GM12878 (cell line): ENCODE results near the gene METTL5. TPM values are rescaled to one million over a fixed set of nuclear protein-coding genes. Genes with fewer than 3 reads are reported as not detected.

ENCODE experiments used
- ATF7 ChIP-seq: fragments of 450-650 bp; IDR thresholded peaks from 2 replicates; pipeline ENCODE4 v1.6.1; 2016; ENCODE audit warnings: low read depth, mild to moderate bottlenecking
- CHD2 ChIP-seq: IDR thresholded peaks from 2 replicates; pipeline ENCODE4 v1.6.1; 2011; ENCODE audit warnings: low read depth, low read length, improper control_type of control experiment, borderline replicate concordance
- CHD4 ChIP-seq: fragments of 200-600 bp; sonication (generic); IDR thresholded peaks from 2 replicates; pipeline ENCODE4 v1.6.1; 2016; ENCODE audit warnings: mild to moderate bottlenecking
- EGR1 ChIP-seq, 2 experiments: IDR thresholded peaks; 1 replicate in 1 of 2; 2 replicates in 1 of 2; pipeline ENCODE4 v1.6.1; 2011 to 2012; ENCODE audit warnings: low read depth in 2 of 2, low read length in 2 of 2, borderline replicate concordance in 1 of 2, mild to moderate bottlenecking in 1 of 2, moderate library complexity in 1 of 2
- FOXM1 ChIP-seq: IDR thresholded peaks from 2 replicates; pipeline ENCODE4 v1.6.1; 2012; ENCODE audit warnings: low read depth, mild to moderate bottlenecking, inconsistent platforms, low read length, moderate library complexity
- HCFC1 ChIP-seq: fragments of 150-350 bp; IDR thresholded peaks from 2 replicates; pipeline ENCODE4 v1.6.1; 2014; ENCODE audit warnings: low read length
- NFYB ChIP-seq: IDR thresholded peaks from 2 replicates; pipeline ENCODE4 v1.6.1; 2011; ENCODE audit warnings: low read depth, mild to moderate bottlenecking, low read length, improper control_type of control experiment, moderate library complexity; ENCODE audit not compliant: insufficient read depth
- NR2C1 ChIP-seq: fragments of 450-650 bp; IDR thresholded peaks from 2 replicates; pipeline ENCODE4 v1.6.1; 2017; ENCODE audit warnings: antibody characterized with exemption, mild to moderate bottlenecking, moderate library complexity
- POLR2AphosphoS5 ChIP-seq: IDR thresholded peaks from 2 replicates; pipeline ENCODE4 v1.6.1; 2011; ENCODE audit warnings: mild to moderate bottlenecking, low read length, inconsistent platforms
- SIN3A ChIP-seq: IDR thresholded peaks from 2 replicates; pipeline ENCODE4 v1.6.1; 2012; ENCODE audit warnings: low read depth, low read length, improper control_type of control experiment
- TARDBP ChIP-seq: IDR thresholded peaks from 2 replicates; pipeline ENCODE4 v1.6.1; 2016; ENCODE audit warnings: borderline replicate concordance
- ZNF217 ChIP-seq: fragments of 450-650 bp; IDR thresholded peaks from 2 replicates; pipeline ENCODE4 v1.6.1; 2017; ENCODE audit warnings: antibody characterized with exemption, mild to moderate bottlenecking
- polyA plus RNA-seq, 11 experiments: library from polyadenylated mRNA; depleted of rRNA in 4 of 11; unstranded in 6 of 11; stranded (reverse) in 5 of 11; fragments of >200 nt; fragmentation: Nextera tagmentation in 4 of 11; fragmentation: Illumina TruSeq in 1 of 11; extraction: Ambion mirVana in 4 of 11; extraction: Trizol in 1 of 11; gene quantifications; 1 replicate in 1 of 11; 2 replicates in 10 of 11; pipeline versions ENCODE4 v1.2.1 to v1.2.3, GENCODE V29; 2011 to 2016; ENCODE audit warnings: inconsistent platforms in 2 of 11, missing spikeins in 2 of 11, low read depth in 1 of 11
- total RNA-seq, 4 experiments: library from RNA; depleted of rRNA in 3 of 4; stranded (reverse); fragments of >200 nt in 3 of 4; fragmentation: Illumina TruSeq in 1 of 4; extraction: Trizol in 1 of 4; gene quantifications; 2 replicates each; pipeline versions ENCODE4 v1.2.1 to v1.2.3, GENCODE V29; 2013 to 2021
- TF ChIP-seq, protein P1 (sequence below): fragments of 450-650 bp; formaldehyde crosslinking; IDR thresholded peaks from 2 replicates; pipeline ENCODE4 v1.4.0; 2020; ENCODE audit warnings: mild to moderate bottlenecking, moderate library complexity
- TF ChIP-seq, protein P2 (sequence below): fragments of 450-650 bp; conservative IDR thresholded peaks from 2 replicates; pipeline ENCODE4 v1.6.1; 2017; ENCODE audit warnings: mild to moderate bottlenecking, moderate library complexity
- TF ChIP-seq, protein P3 (sequence below): IDR thresholded peaks from 2 replicates; pipeline ENCODE4 v1.6.1; 2012; ENCODE audit warnings: low read depth, low read length, improper control_type of control experiment
- TF ChIP-seq, protein P4 (sequence below): fragments of 450-650 bp; IDR thresholded peaks from 2 replicates; pipeline ENCODE4 v1.6.1; 2016; ENCODE audit warnings: mild to moderate bottlenecking
- TF ChIP-seq, protein P5 (sequence below): fragments of 450-650 bp; IDR thresholded peaks from 2 replicates; pipeline ENCODE4 v1.6.1; 2016; ENCODE audit warnings: mild to moderate bottlenecking
- TF ChIP-seq, protein P6 (sequence below): fragments of 450-650 bp; IDR thresholded peaks from 2 replicates; pipeline ENCODE4 v1.6.1; 2014; ENCODE audit warnings: mild to moderate bottlenecking

The METTL5 gene
- total and polyA plus RNA-seq, 10 of the 15 experiments (the other 5 are each of a cell fraction or from before 2014, with no cell fraction given): 55.0 to 204 (median 87.4) TPM

DNA sequence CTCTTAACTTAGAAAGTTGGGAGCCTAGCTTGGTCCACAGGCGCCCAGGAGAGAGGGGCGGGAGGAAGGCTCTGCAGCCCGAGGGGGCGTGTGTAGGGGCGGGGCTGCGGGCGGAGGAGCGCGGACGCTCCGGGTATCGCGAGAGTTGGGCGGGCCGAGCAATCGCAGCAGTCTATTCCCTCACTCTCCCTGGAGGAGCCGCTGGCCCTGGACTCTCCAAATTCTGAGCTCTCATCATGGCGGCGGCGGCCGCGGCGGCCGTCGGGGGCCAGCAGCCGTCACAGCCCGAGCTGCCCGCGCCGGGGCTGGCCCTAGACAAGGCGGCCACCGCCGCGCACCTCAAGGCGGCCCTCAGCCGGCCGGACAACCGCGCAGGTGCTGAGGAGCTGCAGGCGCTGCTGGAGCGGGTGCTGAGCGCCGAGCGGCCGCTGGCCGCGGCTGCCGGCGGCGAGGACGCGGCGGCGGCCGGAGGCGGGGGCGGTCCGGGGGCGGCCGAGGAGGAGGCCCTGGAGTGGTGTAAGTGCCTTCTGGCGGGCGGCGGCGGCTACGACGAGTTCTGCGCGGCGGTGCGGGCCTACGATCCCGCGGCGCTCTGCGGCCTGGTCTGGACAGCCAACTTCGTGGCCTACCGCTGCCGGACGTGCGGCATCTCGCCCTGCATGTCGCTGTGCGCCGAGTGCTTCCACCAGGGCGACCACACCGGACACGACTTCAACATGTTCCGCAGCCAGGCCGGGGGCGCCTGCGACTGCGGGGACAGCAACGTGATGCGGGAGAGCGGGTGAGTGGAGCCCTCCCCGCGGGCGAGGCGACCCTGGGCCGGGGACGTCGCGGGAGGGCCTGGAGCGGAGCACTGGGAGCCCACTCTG is 2.8 kb upstream of the METTL5 start, which contains the start of gene UBR3 (continued):
- TF ChIP-seq, protein P1, sequence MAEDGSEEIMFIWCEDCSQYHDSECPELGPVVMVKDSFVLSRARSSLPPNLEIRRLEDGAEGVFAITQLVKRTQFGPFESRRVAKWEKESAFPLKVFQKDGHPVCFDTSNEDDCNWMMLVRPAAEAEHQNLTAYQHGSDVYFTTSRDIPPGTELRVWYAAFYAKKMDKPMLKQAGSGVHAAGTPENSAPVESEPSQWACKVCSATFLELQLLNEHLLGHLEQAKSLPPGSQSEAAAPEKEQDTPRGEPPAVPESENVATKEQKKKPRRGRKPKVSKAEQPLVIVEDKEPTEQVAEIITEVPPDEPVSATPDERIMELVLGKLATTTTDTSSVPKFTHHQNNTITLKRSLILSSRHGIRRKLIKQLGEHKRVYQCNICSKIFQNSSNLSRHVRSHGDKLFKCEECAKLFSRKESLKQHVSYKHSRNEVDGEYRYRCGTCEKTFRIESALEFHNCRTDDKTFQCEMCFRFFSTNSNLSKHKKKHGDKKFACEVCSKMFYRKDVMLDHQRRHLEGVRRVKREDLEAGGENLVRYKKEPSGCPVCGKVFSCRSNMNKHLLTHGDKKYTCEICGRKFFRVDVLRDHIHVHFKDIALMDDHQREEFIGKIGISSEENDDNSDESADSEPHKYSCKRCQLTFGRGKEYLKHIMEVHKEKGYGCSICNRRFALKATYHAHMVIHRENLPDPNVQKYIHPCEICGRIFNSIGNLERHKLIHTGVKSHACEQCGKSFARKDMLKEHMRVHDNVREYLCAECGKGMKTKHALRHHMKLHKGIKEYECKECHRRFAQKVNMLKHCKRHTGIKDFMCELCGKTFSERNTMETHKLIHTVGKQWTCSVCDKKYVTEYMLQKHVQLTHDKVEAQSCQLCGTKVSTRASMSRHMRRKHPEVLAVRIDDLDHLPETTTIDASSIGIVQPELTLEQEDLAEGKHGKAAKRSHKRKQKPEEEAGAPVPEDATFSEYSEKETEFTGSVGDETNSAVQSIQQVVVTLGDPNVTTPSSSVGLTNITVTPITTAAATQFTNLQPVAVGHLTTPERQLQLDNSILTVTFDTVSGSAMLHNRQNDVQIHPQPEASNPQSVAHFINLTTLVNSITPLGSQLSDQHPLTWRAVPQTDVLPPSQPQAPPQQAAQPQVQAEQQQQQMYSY (CRISPR knock-in tag): no peak
- TF ChIP-seq EGR1 (IDR thresholded peaks at IDR 0.05; ENCODE audit: borderline replicate concordance in 1 of 2, low read depth in 2 of 2, low read length in 2 of 2) (peak in 1 of 2 experiments; percentile 80; a peak in 2 of 3 replicates), POLR2AphosphoS5 (peak; percentile 86), CHD2 (peak; percentile 99), SIN3A (peak; percentile 42; the same call in 1 of the 2 replicates), CHD4 (no peak), NR2C1 (0 out of 2 replicates have a peak, but pooled peaks have one; percentile 8), ATF7 (no peak), TARDBP (no peak), HCFC1 (no peak), ZNF217 (0 out of 2 replicates have a peak, but pooled peaks have one; percentile 49), FOXM1 (no peak), NFYB (no peak)
- TF ChIP-seq, protein P2, sequence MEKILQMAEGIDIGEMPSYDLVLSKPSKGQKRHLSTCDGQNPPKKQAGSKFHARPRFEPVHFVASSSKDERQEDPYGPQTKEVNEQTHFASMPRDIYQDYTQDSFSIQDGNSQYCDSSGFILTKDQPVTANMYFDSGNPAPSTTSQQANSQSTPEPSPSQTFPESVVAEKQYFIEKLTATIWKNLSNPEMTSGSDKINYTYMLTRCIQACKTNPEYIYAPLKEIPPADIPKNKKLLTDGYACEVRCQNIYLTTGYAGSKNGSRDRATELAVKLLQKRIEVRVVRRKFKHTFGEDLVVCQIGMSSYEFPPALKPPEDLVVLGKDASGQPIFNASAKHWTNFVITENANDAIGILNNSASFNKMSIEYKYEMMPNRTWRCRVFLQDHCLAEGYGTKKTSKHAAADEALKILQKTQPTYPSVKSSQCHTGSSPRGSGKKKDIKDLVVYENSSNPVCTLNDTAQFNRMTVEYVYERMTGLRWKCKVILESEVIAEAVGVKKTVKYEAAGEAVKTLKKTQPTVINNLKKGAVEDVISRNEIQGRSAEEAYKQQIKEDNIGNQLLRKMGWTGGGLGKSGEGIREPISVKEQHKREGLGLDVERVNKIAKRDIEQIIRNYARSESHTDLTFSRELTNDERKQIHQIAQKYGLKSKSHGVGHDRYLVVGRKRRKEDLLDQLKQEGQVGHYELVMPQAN: peak; percentile 80
- TF ChIP-seq, protein P3, sequence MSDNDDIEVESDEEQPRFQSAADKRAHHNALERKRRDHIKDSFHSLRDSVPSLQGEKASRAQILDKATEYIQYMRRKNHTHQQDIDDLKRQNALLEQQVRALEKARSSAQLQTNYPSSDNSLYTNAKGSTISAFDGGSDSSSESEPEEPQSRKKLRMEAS: no peak
- TF ChIP-seq, protein P4, sequence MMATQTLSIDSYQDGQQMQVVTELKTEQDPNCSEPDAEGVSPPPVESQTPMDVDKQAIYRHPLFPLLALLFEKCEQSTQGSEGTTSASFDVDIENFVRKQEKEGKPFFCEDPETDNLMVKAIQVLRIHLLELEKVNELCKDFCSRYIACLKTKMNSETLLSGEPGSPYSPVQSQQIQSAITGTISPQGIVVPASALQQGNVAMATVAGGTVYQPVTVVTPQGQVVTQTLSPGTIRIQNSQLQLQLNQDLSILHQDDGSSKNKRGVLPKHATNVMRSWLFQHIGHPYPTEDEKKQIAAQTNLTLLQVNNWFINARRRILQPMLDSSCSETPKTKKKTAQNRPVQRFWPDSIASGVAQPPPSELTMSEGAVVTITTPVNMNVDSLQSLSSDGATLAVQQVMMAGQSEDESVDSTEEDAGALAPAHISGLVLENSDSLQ: no peak
- TF ChIP-seq, protein P5, sequence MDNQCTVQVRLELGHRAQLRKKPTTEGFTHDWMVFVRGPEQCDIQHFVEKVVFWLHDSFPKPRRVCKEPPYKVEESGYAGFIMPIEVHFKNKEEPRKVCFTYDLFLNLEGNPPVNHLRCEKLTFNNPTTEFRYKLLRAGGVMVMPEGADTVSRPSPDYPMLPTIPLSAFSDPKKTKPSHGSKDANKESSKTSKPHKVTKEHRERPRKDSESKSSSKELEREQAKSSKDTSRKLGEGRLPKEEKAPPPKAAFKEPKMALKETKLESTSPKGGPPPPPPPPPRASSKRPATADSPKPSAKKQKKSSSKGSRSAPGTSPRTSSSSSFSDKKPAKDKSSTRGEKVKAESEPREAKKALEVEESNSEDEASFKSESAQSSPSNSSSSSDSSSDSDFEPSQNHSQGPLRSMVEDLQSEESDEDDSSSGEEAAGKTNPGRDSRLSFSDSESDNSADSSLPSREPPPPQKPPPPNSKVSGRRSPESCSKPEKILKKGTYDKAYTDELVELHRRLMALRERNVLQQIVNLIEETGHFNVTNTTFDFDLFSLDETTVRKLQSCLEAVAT: no peak
- TF ChIP-seq, protein P6, sequence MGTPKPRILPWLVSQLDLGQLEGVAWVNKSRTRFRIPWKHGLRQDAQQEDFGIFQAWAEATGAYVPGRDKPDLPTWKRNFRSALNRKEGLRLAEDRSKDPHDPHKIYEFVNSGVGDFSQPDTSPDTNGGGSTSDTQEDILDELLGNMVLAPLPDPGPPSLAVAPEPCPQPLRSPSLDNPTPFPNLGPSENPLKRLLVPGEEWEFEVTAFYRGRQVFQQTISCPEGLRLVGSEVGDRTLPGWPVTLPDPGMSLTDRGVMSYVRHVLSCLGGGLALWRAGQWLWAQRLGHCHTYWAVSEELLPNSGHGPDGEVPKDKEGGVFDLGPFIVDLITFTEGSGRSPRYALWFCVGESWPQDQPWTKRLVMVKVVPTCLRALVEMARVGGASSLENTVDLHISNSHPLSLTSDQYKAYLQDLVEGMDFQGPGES: no peak
